ENCODE results near the gene ARHGAP33. TPM values are rescaled to one million over a fixed set of nuclear protein-coding genes. Genes with fewer than 3 reads are reported as not detected.
"Not testable (repeated sequence)": the region's sequence is repeated elsewhere in the genome, so short reads cannot be mapped to it uniquely, and the experiment has no call there.

ARHGAP33 gene
- total and polyA plus RNA-seq, 2 donors from 2014 or later: 5.6 to 18.5 TPM

- TF ChIP-seq CTCF (IDR thresholded peaks at IDR 0.05; ENCODE audit: borderline replicate concordance, extremely low read depth, insufficient read depth): no peak
- FAIRE-seq: no peak
- H3K27me3 ChIP-seq (ENCODE audit: control insufficient read depth, insufficient read depth, low read length): peaks cover 2% of the 10 kb centered on the region
- H3K4me3 ChIP-seq (ENCODE audit: low read length in 3 of 3): no peak overlapping the region
- peak in 1 of 5 donors; percentile 69 for DNase-seq
- no peak overlapping the region for H3K9ac ChIP-seq (ENCODE audit: low read length in 3 of 3)
- no peaks in the 10 kb centered on the region for H3K36me3 ChIP-seq (ENCODE audit: control insufficient read depth in 2 of 3, insufficient read depth in 3 of 3, low read length in 3 of 3)
- H3K4me1 ChIP-seq (ENCODE audit: control insufficient read depth in 2 of 3, insufficient read depth in 2 of 3, low read depth in 1 of 3, low read length in 3 of 3): no peaks in the 10 kb centered on the region
- no peaks in the 10 kb centered on the region for H3K9me3 ChIP-seq (ENCODE audit: control insufficient read depth in 2 of 3, insufficient read depth in 1 of 3, low read length in 3 of 3)
- intact Hi-C loops (cut with DNase I): no loop called here
- H3K27ac ChIP-seq (ENCODE audit: low read depth in 2 of 2, low read length in 2 of 2): no peak overlapping the region
Measured at GRCh38 chr19:35792312-35792711, 16.9 kb downstream of the ARHGAP33 start.

DNA sequence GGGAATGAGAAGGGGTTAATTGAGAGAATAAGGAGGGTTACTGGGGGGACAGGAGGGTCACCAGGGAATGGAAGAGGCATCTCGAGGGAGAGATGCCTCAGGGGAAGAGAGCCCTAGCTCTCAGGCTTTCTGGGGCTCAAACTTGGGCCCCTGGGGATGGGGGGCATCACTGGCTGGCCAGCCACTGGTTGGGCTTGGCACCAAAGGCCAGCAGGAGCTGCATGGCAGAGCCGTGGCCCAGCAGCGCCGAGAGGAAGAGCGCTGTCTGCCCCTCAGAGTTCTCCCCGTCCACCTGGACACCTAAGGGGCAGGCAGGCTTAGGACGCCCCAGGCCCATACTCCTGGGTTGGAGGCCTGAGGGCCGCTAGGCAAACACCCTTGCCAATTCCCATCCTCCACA lies 17.5 kb downstream of the ARHGAP33 start:
- H3K27ac ChIP-seq (ENCODE audit: low read depth in 2 of 2, low read length in 2 of 2): no peak overlapping the region
- no peak for FAIRE-seq
- no peaks in the 10 kb centered on the region for H3K36me3 ChIP-seq (ENCODE audit: control insufficient read depth in 2 of 3, insufficient read depth in 3 of 3, low read length in 3 of 3)
- no peaks in the 10 kb centered on the region for H3K9me3 ChIP-seq (ENCODE audit: control insufficient read depth in 2 of 3, insufficient read depth in 1 of 3, low read length in 3 of 3)
- no peak overlapping the region for H3K9ac ChIP-seq (ENCODE audit: low read length in 3 of 3)
- intact Hi-C loops (cut with DNase I): no loop called here
- H3K27me3 ChIP-seq (ENCODE audit: control insufficient read depth, insufficient read depth, low read length): peaks cover 2% of the 10 kb centered on the region
- no peak for TF ChIP-seq CTCF (IDR thresholded peaks at IDR 0.05; ENCODE audit: borderline replicate concordance, extremely low read depth, insufficient read depth)
- no peak for DNase-seq
- no peak overlapping the region for H3K4me3 ChIP-seq (ENCODE audit: low read length in 3 of 3)
- no peaks in the 10 kb centered on the region for H3K4me1 ChIP-seq (ENCODE audit: control insufficient read depth in 2 of 3, insufficient read depth in 2 of 3, low read depth in 1 of 3, low read length in 3 of 3)

DNA sequence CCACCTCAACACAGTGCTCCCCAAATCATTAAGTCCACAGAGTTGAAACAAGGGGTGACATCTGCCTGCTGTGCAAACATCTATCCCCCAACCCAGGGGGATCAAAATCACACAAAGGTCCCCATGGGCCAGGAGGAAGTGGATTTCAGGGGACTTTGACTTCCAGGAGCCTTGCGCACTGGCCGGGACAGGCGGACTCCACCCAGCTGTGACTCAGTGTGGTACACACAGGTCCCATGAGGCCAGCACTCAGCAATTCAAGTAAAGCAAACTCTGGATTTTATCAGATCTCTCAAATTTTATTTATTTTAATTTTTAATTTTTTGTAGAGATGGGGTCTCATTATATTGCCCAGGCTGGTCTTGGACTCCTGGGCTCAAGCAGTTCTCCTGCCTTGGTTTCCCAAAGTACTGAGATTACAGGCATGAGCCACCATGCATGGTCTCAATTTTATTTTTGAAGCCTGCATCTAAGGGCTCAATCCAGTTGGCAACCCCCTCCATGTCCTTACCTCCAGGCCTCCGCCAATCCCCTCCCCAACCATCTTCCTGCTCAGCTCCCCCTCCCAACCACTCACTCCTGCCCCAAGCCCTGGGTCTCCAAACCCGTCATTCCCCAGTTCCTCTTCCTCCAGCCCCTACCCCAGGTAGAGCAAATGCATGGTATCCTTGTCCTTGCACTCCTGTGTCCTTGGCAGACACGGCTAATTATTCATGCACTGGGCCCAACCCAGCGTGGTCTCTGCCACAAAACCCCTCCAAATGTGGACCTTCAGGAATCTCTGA lies 18.2 kb downstream of the ARHGAP33 start:
- Histone ChIP-seq H3K9me3 (ENCODE audit: control insufficient read depth in 2 of 3, insufficient read depth in 1 of 3, low read length in 3 of 3) (no peaks in the 10 kb centered on the region), H3K27me3 (ENCODE audit: control insufficient read depth, insufficient read depth, low read length) (peaks cover 2% of the 10 kb centered on the region), H3K27ac (ENCODE audit: low read depth in 2 of 2, low read length in 2 of 2) (no peak overlapping the region), H3K4me1 (ENCODE audit: control insufficient read depth in 2 of 3, insufficient read depth in 2 of 3, low read depth in 1 of 3, low read length in 3 of 3) (no peaks in the 10 kb centered on the region), H3K36me3 (ENCODE audit: control insufficient read depth in 2 of 3, insufficient read depth in 3 of 3, low read length in 3 of 3) (no peaks in the 10 kb centered on the region), H3K4me3 (ENCODE audit: low read length in 3 of 3) (no peak overlapping the region), H3K9ac (ENCODE audit: low read length in 3 of 3) (no peak overlapping the region)
- no peak for TF ChIP-seq CTCF (IDR thresholded peaks at IDR 0.05; ENCODE audit: borderline replicate concordance, extremely low read depth, insufficient read depth)
- intact Hi-C loops (cut with DNase I): no loop called here
- FAIRE-seq: no peak
- DNase-seq: no peak

GRCh38 chr19:35795564-35795963 lies 20.2 kb downstream of the ARHGAP33 start:
- H3K27me3 ChIP-seq (ENCODE audit: control insufficient read depth, insufficient read depth, low read length); intact Hi-C loops (cut with DNase I); H3K27ac ChIP-seq (ENCODE audit: low read depth in 2 of 2, low read length in 2 of 2); H3K4me3 ChIP-seq (ENCODE audit: low read length in 3 of 3); FAIRE-seq; H3K9ac ChIP-seq (ENCODE audit: low read length in 3 of 3); H3K4me1 ChIP-seq (ENCODE audit: control insufficient read depth in 2 of 3, insufficient read depth in 2 of 3, low read depth in 1 of 3, low read length in 3 of 3); DNase-seq; H3K36me3 ChIP-seq (ENCODE audit: control insufficient read depth in 2 of 3, insufficient read depth in 3 of 3, low read length in 3 of 3); H3K9me3 ChIP-seq (ENCODE audit: control insufficient read depth in 2 of 3, insufficient read depth in 1 of 3, low read length in 3 of 3): not testable (repeated sequence)

Data from kidney (tissue), 14 donors.